Mesenteric fat pad (tissue), 1 donor: ENCODE data around the gene SAPCD2. TPM values are rescaled to one million over a fixed set of nuclear protein-coding genes. Genes with fewer than 3 reads are reported as not detected.

Experiments
- DNase-seq: peaks from one replicate; pipeline ENCODE4 v3.0.0-alpha.2; 2020; ENCODE audit warnings: low spot score
- total RNA-seq: library from RNA; stranded (reverse); fragmentation: NEBNext Ultra II Directional; extraction: Animal tissue kit (Norgen Biotek cat#: 25700); gene quantifications from one replicate; pipeline ENCODE4 v1.2.1, GENCODE V29; 2021
- donor health status: DM: yes; HTN: yes; CAD: no.

The SAPCD2 gene
- total RNA-seq, 1 donor from 2014 or later, result 0.42 TPM

- no peak for DNase-seq
Measured at GRCh38 chr9:137082925-137083290, 12.6 kb upstream of the SAPCD2 start.

GRCh38 chr9:137082222-137082924, 12.0 kb upstream of the SAPCD2 start:
- no peak for DNase-seq

GRCh38 chr9:137080260-137081122, 10.1 kb upstream of the SAPCD2 start:
- no peak for DNase-seq

- DNase-seq, result no peak
Measured at GRCh38 chr9:137079401-137079787, 9.0 kb upstream of the SAPCD2 start.

GRCh38 chr9:137078701-137079400, 8.5 kb upstream of the SAPCD2 start:
- DNase-seq, result no peak

- DNase-seq, result peak; percentile 89
Measured at GRCh38 chr9:137077758-137078693, 7.7 kb upstream of the SAPCD2 start.

GRCh38 chr9:137077010-137077747, 6.8 kb upstream of the SAPCD2 start, which contains the start of gene UAP1L1:
Gene UAP1L1, plus strand, starts transcription at chr9:137077517. Its CDS starts 16 bp downstream, at chr9:137077533.
- DNase-seq, result peak; percentile 91

- DNase-seq, result no peak
Measured at GRCh38 chr9:137076636-137077009, 6.3 kb upstream of the SAPCD2 start.

GRCh38 chr9:137075275-137075775, 5.0 kb upstream of the SAPCD2 start:
- no peak for DNase-seq

GRCh38 chr9:137074657-137075274, 4.4 kb upstream of the SAPCD2 start:
- DNase-seq, result no peak

GRCh38 chr9:137073992-137074399, 3.6 kb upstream of the SAPCD2 start:
- DNase-seq, result no peak

GRCh38 chr9:137071282-137071681, 925 bp upstream of the SAPCD2 start:
- DNase-seq, result no peak

GRCh38 chr9:137070906-137071275, 534 bp upstream of the SAPCD2 start:
- DNase-seq, result no peak

- DNase-seq, result no peak
Measured at GRCh38 chr9:137069508-137070091, 757 bp downstream of the SAPCD2 start.

GRCh38 chr9:137068539-137069507, 1.5 kb downstream of the SAPCD2 start:
- DNase-seq, result no peak

- no peak for DNase-seq
Measured at GRCh38 chr9:137067860-137068538, 2.4 kb downstream of the SAPCD2 start.
